ENCODE measurements around the gene LGALS4. TPM values are rescaled to one million over a fixed set of nuclear protein-coding genes. Genes with fewer than 3 reads are reported as not detected.
A peak's percentile ranks its signal among the peaks of the same experiment; 100 is the strongest.

LGALS4 gene
- total RNA-seq, 3 donors from 2014 or later, result 0.80 to 16.4 (median 0.88) TPM

- Histone ChIP-seq H3K4me1 (peaks cover 13 to 17% of the 10 kb centered on the region in 2 donors), H3K36me3 (peaks cover 18% of the 10 kb centered on the region), H3K9me3 (no peaks in the 10 kb centered on the region), H3K27ac (peak overlapping the region; percentile 58 to 91), H3K27me3 (no peaks in the 10 kb centered on the region), H3K4me3 (peak overlapping the region in 1 of 3 donors; percentile 4)
- TF ChIP-seq CTCF (IDR thresholded peaks at IDR 0.05), result no peak
- no peak for TF ChIP-seq POLR2A (IDR thresholded peaks at IDR 0.05)
- no peak for TF ChIP-seq POLR2AphosphoS5 (IDR thresholded peaks at IDR 0.05)
- peak in 1 of 2 donors; percentile 40 for DNase-seq (ENCODE audit: low spot score in 2 of 2)
- intact Hi-C loops (cut with DNase I; ENCODE audit: low total_unique reads), result no loop called here
These were observed 24.4 kb upstream of the LGALS4 start for GRCh38 chr19:38836983-38837626.

GRCh38 chr19:38836159-38836982, 23.6 kb upstream of the LGALS4 start:
- Histone ChIP-seq H3K4me1 (peaks cover 13 to 17% of the 10 kb centered on the region in 2 donors), H3K36me3 (peaks cover 13% of the 10 kb centered on the region), H3K4me3 (peak overlapping the region in 1 of 3 donors; percentile 4), H3K9me3 (no peaks in the 10 kb centered on the region), H3K27ac (peak overlapping the region; percentile 58 to 91), H3K27me3 (no peaks in the 10 kb centered on the region)
- intact Hi-C loops (cut with DNase I; ENCODE audit: low total_unique reads), result no loop called here
- DNase-seq (ENCODE audit: low spot score in 2 of 2), result no peak
- TF ChIP-seq CTCF (IDR thresholded peaks at IDR 0.05) (no peak), POLR2AphosphoS5 (IDR thresholded peaks at IDR 0.05) (no peak), POLR2A (IDR thresholded peaks at IDR 0.05) (no peak)

- no peak overlapping the region for H3K4me3 ChIP-seq
- H3K27me3 ChIP-seq, result no peaks in the 10 kb centered on the region
- no peaks in the 10 kb centered on the region for H3K9me3 ChIP-seq
- H3K4me1 ChIP-seq, result peaks cover 17 to 19% of the 10 kb centered on the region in 2 donors
- peak overlapping the region; percentile 5 to 67 for H3K27ac ChIP-seq
- intact Hi-C loops (cut with DNase I; ENCODE audit: low total_unique reads), result no loop called here
- no peak for DNase-seq (ENCODE audit: low spot score in 2 of 2)
- TF ChIP-seq POLR2AphosphoS5 (IDR thresholded peaks at IDR 0.05) (no peak), POLR2A (IDR thresholded peaks at IDR 0.05) (no peak)
- H3K36me3 ChIP-seq, result no peaks in the 10 kb centered on the region
These were observed 21.8 kb upstream of the LGALS4 start for GRCh38 chr19:38834590-38834989.

DNA sequence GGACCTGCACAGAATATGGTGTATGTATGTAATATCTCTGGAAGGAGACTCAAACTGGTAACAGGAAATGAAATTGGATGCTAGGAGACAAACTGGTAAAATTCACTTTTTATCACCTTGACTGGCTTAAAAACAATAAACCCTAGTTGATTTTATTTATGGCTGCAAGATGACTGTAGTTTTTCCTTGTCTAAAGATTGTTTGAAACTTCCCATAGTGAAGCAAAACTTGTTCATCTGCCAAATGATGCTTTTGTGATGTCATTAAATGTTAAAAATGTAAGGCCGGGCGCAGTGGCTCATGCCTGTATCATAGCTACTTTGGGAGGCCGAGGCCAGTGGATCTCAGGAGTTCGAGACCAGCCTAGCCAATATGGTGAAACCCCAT, 21.4 kb upstream of the LGALS4 start:
- intact Hi-C loops (cut with DNase I; ENCODE audit: low total_unique reads), result no loop called here

GRCh38 chr19:38833092-38833425, 20.3 kb upstream of the LGALS4 start:
- intact Hi-C loops (cut with DNase I; ENCODE audit: low total_unique reads), result no loop called here
- Histone ChIP-seq H3K36me3 (no peaks in the 10 kb centered on the region), H3K4me3 (no peak overlapping the region), H3K9me3 (no peaks in the 10 kb centered on the region), H3K27me3 (no peaks in the 10 kb centered on the region), H3K27ac (peak overlapping the region; percentile 61 to 68), H3K4me1 (peaks cover 11 to 19% of the 10 kb centered on the region in 2 donors)
- DNase-seq (ENCODE audit: low spot score in 2 of 2), result no peak
- no peak for TF ChIP-seq POLR2A (IDR thresholded peaks at IDR 0.05)
- no peak for TF ChIP-seq POLR2AphosphoS5 (IDR thresholded peaks at IDR 0.05)
- no peak for TF ChIP-seq CTCF (IDR thresholded peaks at IDR 0.05)

More for the DNA sequence above, 21.4 kb upstream of the LGALS4 start:
- no peak for DNase-seq (ENCODE audit: low spot score in 2 of 2)
- no peaks in the 10 kb centered on the region for H3K9me3 ChIP-seq
- no peak for TF ChIP-seq POLR2A (IDR thresholded peaks at IDR 0.05)
- TF ChIP-seq POLR2AphosphoS5 (IDR thresholded peaks at IDR 0.05), result no peak
- no peak for TF ChIP-seq CTCF (IDR thresholded peaks at IDR 0.05)
- H3K4me1 ChIP-seq, result peaks cover 17 to 19% of the 10 kb centered on the region in 2 donors
- no peaks in the 10 kb centered on the region for H3K27me3 ChIP-seq
- H3K36me3 ChIP-seq, result no peaks in the 10 kb centered on the region
- peak overlapping the region; percentile 5 to 67 for H3K27ac ChIP-seq
- no peak overlapping the region for H3K4me3 ChIP-seq
